HG02943 (cell line): ENCODE data around the gene MYB.
"Not testable (repeated sequence)": the region's sequence is repeated elsewhere in the genome, so short reads cannot be mapped to it uniquely, and the experiment has no call there.

Experiments used
- ATAC-seq: cut with Tn5 transposase; IDR thresholded peaks from one replicate; pipeline ENCODE4 v1.9.1; 2021; ENCODE audit warnings: mild to moderate bottlenecking, low read depth, moderate library complexity; ENCODE audit not compliant: unreplicated experiment

Gene MYB

GRCh38 chr6:135240711-135241110 lies 59.6 kb downstream of the MYB start:
- no peak for ATAC-seq

DNA sequence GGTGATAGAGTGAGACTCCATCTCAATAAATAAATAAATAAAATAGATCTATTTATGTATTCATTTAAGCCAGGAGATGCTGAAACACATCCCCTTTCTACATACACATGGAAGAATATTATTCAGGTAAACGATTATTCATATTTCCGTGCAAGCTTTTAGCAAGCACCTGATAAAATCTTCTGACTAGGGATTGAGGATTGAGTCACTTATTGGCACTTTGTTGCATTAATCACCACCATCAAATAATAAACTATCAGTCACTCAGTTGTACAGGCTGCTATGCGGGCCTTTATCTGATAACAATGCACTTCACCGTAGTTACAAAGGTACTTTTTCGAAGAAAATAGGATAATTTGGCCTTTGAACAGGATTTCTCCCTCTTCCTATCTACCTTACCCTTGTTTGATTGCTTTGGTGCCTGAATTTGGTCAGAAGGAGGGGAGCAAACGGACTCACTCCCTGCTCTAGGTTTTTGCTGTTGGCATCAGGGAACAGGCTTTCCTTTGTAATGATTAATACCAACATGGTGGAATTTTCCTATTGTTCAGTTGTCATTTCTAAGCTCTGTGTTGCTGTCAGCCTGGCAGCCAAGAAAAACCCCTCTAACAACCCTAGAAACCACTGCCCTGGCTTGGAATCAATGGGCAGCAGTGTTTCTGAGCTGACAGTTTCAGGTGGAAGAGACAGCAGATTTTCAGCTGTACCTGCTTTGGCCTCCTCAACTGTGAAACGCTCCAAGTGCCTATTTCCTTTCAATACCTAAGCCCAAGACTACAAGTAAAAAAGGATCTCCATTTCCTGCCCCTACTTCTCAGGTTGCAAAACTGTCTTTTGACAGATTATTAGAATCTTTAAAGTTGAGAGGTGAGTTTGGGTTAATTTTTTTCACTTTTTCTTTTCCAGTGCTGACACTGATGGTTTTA lies 63.0 kb downstream of the MYB start:
- no peak for ATAC-seq

GRCh38 chr6:135244805-135245204 lies 63.7 kb downstream of the MYB start:
- no peak for ATAC-seq

- ATAC-seq: not testable (repeated sequence)
Measured at GRCh38 chr6:135246412-135247012, 65.4 kb downstream of the MYB start.

- no peak for ATAC-seq
Measured at GRCh38 chr6:135250234-135250633, 69.1 kb downstream of the MYB start.

GRCh38 chr6:135250751-135251497 lies 69.8 kb downstream of the MYB start:
- ATAC-seq: no peak

- no peak for ATAC-seq
Measured at GRCh38 chr6:135251498-135252441, 70.7 kb downstream of the MYB start.

DNA sequence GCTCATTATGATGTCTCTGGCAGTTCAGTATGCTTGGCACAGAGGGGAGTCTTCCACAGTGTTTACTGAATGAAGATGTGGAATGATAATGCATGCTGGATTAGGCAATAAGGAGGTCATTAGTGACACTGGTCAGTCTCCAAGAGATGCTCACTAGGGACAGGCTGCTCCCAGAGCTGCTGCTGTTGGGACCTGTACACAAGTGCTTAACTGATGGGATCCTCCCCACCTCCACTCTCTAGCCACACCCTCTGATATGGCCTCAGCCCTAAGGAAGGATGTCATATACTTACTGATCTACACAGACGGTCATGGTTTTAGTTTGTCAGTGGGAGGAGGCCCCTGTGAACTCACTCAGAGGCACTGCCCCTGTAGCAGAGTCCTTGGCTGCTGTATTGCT lies 73.4 kb downstream of the MYB start:
- ATAC-seq: no peak

GRCh38 chr6:135256866-135257265 lies 75.8 kb downstream of the MYB start:
- ATAC-seq: no peak

- no peak for ATAC-seq
Measured at GRCh38 chr6:135257631-135258405, 76.7 kb downstream of the MYB start.

DNA sequence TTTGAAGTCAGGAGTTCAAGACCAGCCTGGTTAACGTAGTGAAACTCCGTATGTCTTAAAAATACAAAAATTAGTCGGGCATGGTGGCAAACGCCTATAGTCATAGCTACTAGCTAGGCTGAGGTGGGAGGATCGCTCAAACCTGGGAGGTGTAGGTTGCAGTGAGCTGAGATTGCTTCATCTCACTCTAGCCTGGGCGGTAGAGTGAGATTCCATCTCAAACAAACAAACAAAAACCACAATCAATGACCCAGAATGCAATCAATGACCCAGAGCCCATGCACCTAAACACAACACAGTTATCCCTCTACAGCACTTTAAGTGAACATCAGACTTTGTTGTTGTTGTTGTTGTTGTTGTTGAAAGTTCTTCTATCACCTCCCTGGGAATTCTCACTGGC lies 77.9 kb downstream of the MYB start:
- ATAC-seq: no peak

GRCh38 chr6:135260612-135261011 lies 79.5 kb downstream of the MYB start:
- ATAC-seq: no peak

GRCh38 chr6:135261872-135262725 lies 81.0 kb downstream of the MYB start:
- ATAC-seq: no peak

DNA sequence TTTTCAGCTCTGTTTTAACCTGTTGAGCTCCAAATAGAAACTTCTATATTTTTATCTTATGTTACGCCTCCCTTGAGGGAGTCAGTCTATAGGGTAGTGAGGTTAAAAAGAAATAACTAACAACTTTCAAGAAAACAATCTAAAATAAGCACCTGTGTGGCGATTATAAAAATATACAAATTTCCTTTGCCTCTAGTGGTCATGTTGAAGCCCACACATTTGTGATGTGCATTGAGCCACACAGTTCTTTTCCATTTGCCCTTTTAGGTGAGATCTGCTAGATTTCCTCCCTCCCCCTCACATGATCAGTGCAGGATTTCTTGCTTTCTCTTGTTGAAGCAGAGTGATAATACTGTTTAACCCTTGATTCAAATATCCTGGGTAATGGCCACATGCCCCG lies 84.2 kb downstream of the MYB start:
- no peak for ATAC-seq

DNA sequence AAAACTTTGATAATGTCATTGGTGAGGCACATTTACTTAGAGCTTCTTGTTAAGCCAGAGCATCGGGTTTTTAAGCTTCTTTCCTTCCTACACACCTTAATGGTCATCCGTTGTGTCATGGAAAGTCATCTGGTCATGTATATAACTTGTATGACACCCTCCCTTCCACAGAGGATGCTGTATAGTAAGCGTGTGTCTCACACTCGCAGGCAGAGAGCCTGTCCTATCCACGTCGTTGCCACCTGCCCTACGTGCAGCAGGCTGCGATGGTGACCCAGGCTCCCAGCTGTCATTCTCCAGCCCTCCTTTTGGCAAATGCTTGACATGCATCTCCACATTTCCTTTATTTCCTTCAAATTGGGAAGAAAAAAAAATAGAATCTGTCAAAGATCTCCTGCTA lies 85.6 kb downstream of the MYB start:
- ATAC-seq: no peak

- ATAC-seq: no peak
Measured at GRCh38 chr6:135267085-135267484, 86.0 kb downstream of the MYB start.

- ATAC-seq: no peak
Measured at GRCh38 chr6:135268263-135268662, 87.2 kb downstream of the MYB start.

DNA sequence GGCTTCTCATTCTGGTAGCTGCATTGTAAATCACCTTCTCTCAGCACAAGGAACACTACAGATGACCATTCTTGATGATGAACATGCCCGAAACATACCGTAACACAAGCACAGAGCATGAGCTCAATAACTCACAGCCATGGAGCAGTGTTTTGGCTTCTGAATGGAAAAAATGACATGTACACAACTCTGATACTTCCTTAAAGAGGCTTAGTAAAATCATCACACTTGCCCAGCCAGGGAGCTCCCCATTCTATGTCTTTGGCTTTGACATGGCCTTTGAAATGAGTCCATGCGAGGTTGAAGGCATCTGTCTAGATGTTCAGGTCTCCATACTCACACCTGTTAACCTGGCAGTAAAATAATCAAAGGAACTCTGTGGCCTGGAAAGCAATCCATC lies 87.6 kb downstream of the MYB start:
- no peak for ATAC-seq
